Measurements from ENCODE around the gene RBM47. TPM values are rescaled to one million over a fixed set of nuclear protein-coding genes. Genes with fewer than 3 reads are reported as not detected.
A peak's percentile ranks its signal among the peaks of the same experiment; 100 is the strongest.
"Not testable (repeated sequence)": the region's sequence is repeated elsewhere in the genome, so short reads cannot be mapped to it uniquely, and the experiment has no call there.

The RBM47 gene
- total and polyA plus RNA-seq, 7 experiments from 2014 or later, result 0.17 to 47.2 (median 1.9) TPM

DNA sequence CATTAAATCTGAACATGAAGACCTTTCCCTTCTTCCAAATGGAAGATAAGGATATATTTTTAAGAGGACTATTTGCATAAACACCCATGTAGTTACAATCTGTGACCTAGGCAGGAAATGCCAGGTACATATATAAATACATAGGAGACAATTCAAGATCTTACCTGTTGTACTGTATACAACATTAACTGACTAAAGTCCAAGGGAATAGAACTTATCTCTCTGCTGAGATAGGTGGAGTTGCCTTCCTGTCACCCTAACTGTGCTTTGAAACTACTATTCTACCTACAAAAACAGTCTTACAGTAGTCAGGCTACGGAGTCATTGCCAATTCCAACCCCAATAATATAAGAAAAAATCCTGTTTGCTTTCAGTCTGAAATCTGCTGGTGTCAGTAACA, 188.2 kb downstream of the RBM47 start:
- intact Hi-C loops (cut with micrococcal nuclease), result no loop called here
- H3K4me1 ChIP-seq (ENCODE audit: control insufficient read depth in 2 of 2, insufficient read depth in 2 of 2, low read length in 2 of 2), result peaks cover 0 to 6% of the 10 kb centered on the region in 2 donors
- Mint-ChIP-seq H3K9me3 (peaks cover 0 to 8% (median 0%) of the 10 kb centered on the region in 11 donors), H3K27me3 (peaks cover 0 to 3% (median 0%) of the 10 kb centered on the region in 5 donors), H3K4me1 (peaks cover 0 to 36% (median 25%) of the 10 kb centered on the region in 7 donors), H3K27ac (peak overlapping the region in 3 of 9 donors; percentile 2 to 21 (median 11)), H3K4me3 (peak overlapping the region in 2 of 10 donors; percentile 5 to 19), H3K36me3 (peaks cover 0 to 16% (median 0%) of the 10 kb centered on the region in 5 donors)
- H3K27ac ChIP-seq (ENCODE audit: low read depth, low read length), result no peak overlapping the region
- H3K27me3 ChIP-seq (ENCODE audit: control insufficient read depth in 2 of 2, insufficient read depth in 2 of 2, low read length in 2 of 2), result no peaks in the 10 kb centered on the region
- DNase-seq, result no peak
- H3K9me3 ChIP-seq (ENCODE audit: control insufficient read depth in 2 of 3, low read length in 3 of 3), result no peaks in the 10 kb centered on the region
- ChIA-PET CTCF (no interaction called here), POLR2A (interaction anchor here (0.6 kb wide), 1 partner anchor 26 kb away, joined by 3 read pairs; no protein-coding TSS in a partner anchor)
- H3K4me3 ChIP-seq (ENCODE audit: low read length), result no peak overlapping the region
- no peak for ATAC-seq
- no peaks in the 10 kb centered on the region for H3K36me3 ChIP-seq (ENCODE audit: control insufficient read depth in 2 of 3, insufficient read depth in 3 of 3, low read length in 3 of 3)

- Histone ChIP-seq H3K4me1 (ENCODE audit: control insufficient read depth in 2 of 2, insufficient read depth in 2 of 2, low read length in 2 of 2) (peaks cover 0 to 10% of the 10 kb centered on the region in 2 donors), H3K36me3 (ENCODE audit: control insufficient read depth in 2 of 3, insufficient read depth in 3 of 3, low read length in 3 of 3) (no peaks in the 10 kb centered on the region), H3K27ac (ENCODE audit: low read depth, low read length) (peak overlapping the region; percentile 25), H3K27me3 (ENCODE audit: control insufficient read depth in 2 of 2, insufficient read depth in 2 of 2, low read length in 2 of 2) (no peaks in the 10 kb centered on the region), H3K4me3 (ENCODE audit: low read length) (no peak overlapping the region), H3K9me3 (ENCODE audit: control insufficient read depth in 2 of 3, low read length in 3 of 3) (no peaks in the 10 kb centered on the region)
- Mint-ChIP-seq H3K9me3 (peaks cover 0 to 8% (median 0%) of the 10 kb centered on the region in 11 donors), H3K4me3 (peak overlapping the region in 7 of 10 donors; percentile 0 to 67 (median 47)), H3K36me3 (peaks cover 0 to 26% (median 0%) of the 10 kb centered on the region in 5 donors), H3K4me1 (peaks cover 0 to 52% (median 35%) of the 10 kb centered on the region in 7 donors), H3K27me3 (peaks cover 0 to 3% (median 0%) of the 10 kb centered on the region in 5 donors), H3K27ac (peak overlapping the region; percentile 18 to 88 (median 58))
- CTCF ChIA-PET, result no interaction called here
- POLR2A ChIA-PET, result interaction anchor here (0.6 to 0.8 kb wide), 2 partner anchors 15 to 277 kb away, joined by 3 to 6 read pairs; no protein-coding TSS in a partner anchor
- DNase-seq (no peak), ATAC-seq (no peak)
- intact Hi-C loops (cut with micrococcal nuclease), result no loop called here
These were observed 190.1 kb downstream of the RBM47 start for GRCh38 chr4:40439519-40439918.

- CTCF ChIA-PET, result no interaction called here
- Mint-ChIP-seq H3K4me1 (peaks cover 3 to 62% (median 45%) of the 10 kb centered on the region in 7 donors), H3K27ac (peak overlapping the region in 6 of 9 donors; percentile 17 to 88 (median 74)), H3K27me3 (peaks cover 0 to 3% (median 0%) of the 10 kb centered on the region in 5 donors), H3K36me3 (peaks cover 0 to 32% (median 0%) of the 10 kb centered on the region in 5 donors), H3K9me3 (peaks cover 0 to 11% (median 0%) of the 10 kb centered on the region in 11 donors), H3K4me3 (peak overlapping the region in 9 of 10 donors; percentile 0 to 67 (median 47))
- DNase-seq, result no peak
- no peaks in the 10 kb centered on the region for H3K9me3 ChIP-seq (ENCODE audit: control insufficient read depth in 2 of 3, low read length in 3 of 3)
- H3K27ac ChIP-seq (ENCODE audit: low read depth, low read length), result peak overlapping the region; percentile 25
- no peak overlapping the region for H3K4me3 ChIP-seq (ENCODE audit: low read length)
- intact Hi-C loops (cut with micrococcal nuclease), result no loop called here
- no peaks in the 10 kb centered on the region for H3K27me3 ChIP-seq (ENCODE audit: control insufficient read depth in 2 of 2, insufficient read depth in 2 of 2, low read length in 2 of 2)
- peaks cover 0 to 20% of the 10 kb centered on the region in 2 donors for H3K4me1 ChIP-seq (ENCODE audit: control insufficient read depth in 2 of 2, insufficient read depth in 2 of 2, low read length in 2 of 2)
- POLR2A ChIA-PET, result interaction anchor here (0.7 kb wide), 1 partner anchor 131 kb away, joined by 3 read pairs; no protein-coding TSS in a partner anchor
- no peak for ATAC-seq
- H3K36me3 ChIP-seq (ENCODE audit: control insufficient read depth in 2 of 3, insufficient read depth in 3 of 3, low read length in 3 of 3), result no peaks in the 10 kb centered on the region
These were observed 191.2 kb downstream of the RBM47 start for GRCh38 chr4:40438384-40439026.

- CTCF ChIA-PET, result no interaction called here
- H3K36me3 ChIP-seq (ENCODE audit: control insufficient read depth in 2 of 3, insufficient read depth in 3 of 3, low read length in 3 of 3), result no peaks in the 10 kb centered on the region
- Mint-ChIP-seq H3K27me3 (peaks cover 0 to 3% (median 0%) of the 10 kb centered on the region in 5 donors), H3K27ac (peak overlapping the region in 2 of 9 donors; percentile 51 to 58), H3K36me3 (peaks cover 0 to 32% (median 0%) of the 10 kb centered on the region in 5 donors), H3K4me3 (no peak overlapping the region), H3K9me3 (peaks cover 0 to 11% (median 0%) of the 10 kb centered on the region in 11 donors), H3K4me1 (peaks cover 3 to 68% (median 50%) of the 10 kb centered on the region in 7 donors)
- H3K27ac ChIP-seq (ENCODE audit: low read depth, low read length), result no peak overlapping the region
- POLR2A ChIA-PET, result no interaction called here
- no peaks in the 10 kb centered on the region for H3K9me3 ChIP-seq (ENCODE audit: control insufficient read depth in 2 of 3, low read length in 3 of 3)
- intact Hi-C loops (cut with micrococcal nuclease), result no loop called here
- ATAC-seq (no peak), DNase-seq (no peak)
- H3K27me3 ChIP-seq (ENCODE audit: control insufficient read depth in 2 of 2, insufficient read depth in 2 of 2, low read length in 2 of 2), result no peaks in the 10 kb centered on the region
- peaks cover 0 to 25% of the 10 kb centered on the region in 2 donors for H3K4me1 ChIP-seq (ENCODE audit: control insufficient read depth in 2 of 2, insufficient read depth in 2 of 2, low read length in 2 of 2)
- no peak overlapping the region for H3K4me3 ChIP-seq (ENCODE audit: low read length)
These were observed 191.8 kb downstream of the RBM47 start for GRCh38 chr4:40437741-40438383.

GRCh38 chr4:40435306-40435705, 194.4 kb downstream of the RBM47 start:
- POLR2A ChIA-PET; H3K36me3 ChIP-seq (ENCODE audit: control insufficient read depth in 2 of 3, insufficient read depth in 3 of 3, low read length in 3 of 3); H3K4me3 ChIP-seq (ENCODE audit: low read length); H3K9me3 ChIP-seq (ENCODE audit: control insufficient read depth in 2 of 3, low read length in 3 of 3); H3K27ac ChIP-seq (ENCODE audit: low read depth, low read length); ATAC-seq; DNase-seq; H3K27me3 ChIP-seq (ENCODE audit: control insufficient read depth in 2 of 2, insufficient read depth in 2 of 2, low read length in 2 of 2); H3K27me3 Mint-ChIP-seq; intact Hi-C loops (cut with micrococcal nuclease); CTCF ChIA-PET: not testable (repeated sequence)
- Mint-ChIP-seq H3K4me1 (peaks cover 13 to 72% (median 55%) of the 10 kb centered on the region in 7 donors), H3K9me3 (peaks cover 0 to 12% (median 0%) of the 10 kb centered on the region in 11 donors), H3K4me3 (peak overlapping the region in 1 of 10 donors; percentile 16), H3K36me3 (peaks cover 0 to 40% (median 0%) of the 10 kb centered on the region in 5 donors), H3K27ac (peak overlapping the region in 3 of 9 donors; percentile 14 to 58 (median 45))
- H3K4me1 ChIP-seq (ENCODE audit: control insufficient read depth in 2 of 2, insufficient read depth in 2 of 2, low read length in 2 of 2), result peaks cover 0 to 36% of the 10 kb centered on the region in 2 donors

DNA sequence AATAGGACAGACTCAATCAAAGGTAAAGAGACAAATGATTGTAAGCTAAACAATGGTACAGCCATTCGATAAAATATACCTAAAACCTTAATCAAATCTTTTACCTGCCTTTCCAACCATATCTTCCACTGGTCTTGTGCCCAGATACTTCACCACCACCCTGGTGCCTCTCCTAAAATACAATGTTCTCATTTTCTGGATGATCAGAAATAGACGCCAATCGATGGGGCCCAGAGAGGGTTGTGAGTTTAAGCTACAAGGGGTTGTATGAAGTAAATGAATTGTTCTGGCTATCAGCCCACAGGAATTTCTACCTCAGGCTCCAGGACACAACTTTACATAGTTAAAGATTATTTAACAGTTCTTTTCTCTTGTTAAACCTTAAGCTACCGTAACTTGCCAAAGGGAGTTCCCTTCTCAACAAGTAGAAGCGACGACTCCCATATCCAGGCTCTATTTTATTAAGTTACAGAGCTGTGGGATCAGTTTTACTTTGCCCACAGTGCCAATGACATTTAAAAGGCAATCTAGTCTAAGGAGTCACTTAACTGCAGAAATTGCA, 195.5 kb downstream of the RBM47 start:
- H3K9me3 ChIP-seq (ENCODE audit: control insufficient read depth in 2 of 3, low read length in 3 of 3), result no peaks in the 10 kb centered on the region
- H3K27me3 ChIP-seq (ENCODE audit: control insufficient read depth in 2 of 2, insufficient read depth in 2 of 2, low read length in 2 of 2), result no peaks in the 10 kb centered on the region
- DNase-seq (no peak), ATAC-seq (no peak)
- H3K4me3 Mint-ChIP-seq, result peak overlapping the region in 7 of 10 donors; percentile 34 to 82 (median 71)
- H3K27me3 Mint-ChIP-seq, result no peaks in the 10 kb centered on the region
- H3K4me3 ChIP-seq (ENCODE audit: low read length), result no peak overlapping the region
- no peaks in the 10 kb centered on the region for H3K36me3 ChIP-seq (ENCODE audit: control insufficient read depth in 2 of 3, insufficient read depth in 3 of 3, low read length in 3 of 3)
- H3K4me1 Mint-ChIP-seq, result peaks cover 14 to 62% (median 48%) of the 10 kb centered on the region in 7 donors
- intact Hi-C loops (cut with micrococcal nuclease), result no loop called here
- H3K27ac ChIP-seq (ENCODE audit: low read depth, low read length), result peak overlapping the region; percentile 56
- ChIA-PET CTCF (interaction anchor here (0.7 kb wide), 1 partner anchor 386 kb away, joined by 3 read pairs; no protein-coding TSS in a partner anchor), POLR2A (no interaction called here)
- peaks cover 0 to 44% (median 0%) of the 10 kb centered on the region in 5 donors for H3K36me3 Mint-ChIP-seq
- H3K9me3 Mint-ChIP-seq, result peaks cover 0 to 12% (median 0%) of the 10 kb centered on the region in 11 donors
- H3K4me1 ChIP-seq (ENCODE audit: control insufficient read depth in 2 of 2, insufficient read depth in 2 of 2, low read length in 2 of 2), result peaks cover 0 to 29% of the 10 kb centered on the region in 2 donors
- H3K27ac Mint-ChIP-seq, result peak overlapping the region; percentile 80 to 99 (median 91)

Measured in naive thymus-derived CD4-positive, alpha-beta T cell (primary cell).